CD4-positive, alpha-beta T cell (primary cell): ENCODE measurements around the gene ZFP90. TPM values are rescaled to one million over a fixed set of nuclear protein-coding genes. Genes with fewer than 3 reads are reported as not detected.

Experiments
- ATAC-seq: fragments of 200-7000 bp; cut with Tn5 transposase; one replicate; pipeline ENCODE4 v1.10.0; 2022; ENCODE audit warnings: mild to moderate bottlenecking; ENCODE audit not compliant: poor library complexity
- CTCF ChIA-PET: fragments of 350-600 bp; sonication (Branson Sonifier 250); formaldehyde crosslinking; loops from one replicate; lab custom pipeline; 2021; ENCODE audit warnings: antibody characterized with exemption, inconsistent platforms; lab: Charles Lee
- POLR2A ChIA-PET: fragments of 350-600 bp; sonication (Branson Sonifier 250); formaldehyde crosslinking; loops from one replicate; lab custom pipeline; 2021; ENCODE audit warnings: antibody characterized with exemption, inconsistent platforms; lab: Charles Lee
- DNase-seq, 14 experiments: peaks; one replicate each; pipeline ENCODE4 v3.0.0-alpha.2; 2013 to 2020; ENCODE audit warnings: mixed read lengths in 2 of 14
- H3K27ac ChIP-seq, 2 donors: one replicate each; pipeline versions ENCODE4 v1.5.1 to v1.7.0; 2013; ENCODE audit warnings: low read length in 2 of 2, low read depth in 1 of 2, mild to moderate bottlenecking in 1 of 2
- H3K27me3 ChIP-seq, 2 experiments: 1 replicate in 1 of 2; 2 replicates in 1 of 2; pipeline versions ENCODE4 v1.6.1 to v1.7.0; 2013; ENCODE audit warnings: low read length in 2 of 2, control low read depth in 1 of 2, mild to moderate bottlenecking in 1 of 2, moderate library complexity in 1 of 2; ENCODE audit not compliant: insufficient read depth in 2 of 2, control insufficient read depth in 1 of 2
- H3K36me3 ChIP-seq: one replicate; pipeline ENCODE4 v1.6.1; 2013; ENCODE audit warnings: low read length, control low read depth; ENCODE audit not compliant: insufficient read depth
- H3K4me1 ChIP-seq: one replicate; pipeline ENCODE4 v1.6.1; 2013; ENCODE audit warnings: low read length, control low read depth; ENCODE audit not compliant: insufficient read depth
- H3K4me3 ChIP-seq: one replicate; pipeline ENCODE4 v1.5.1; 2013; ENCODE audit warnings: mild to moderate bottlenecking, low read length, moderate library complexity
- H3K9me3 ChIP-seq, 2 experiments: 1 replicate in 1 of 2; 2 replicates in 1 of 2; pipeline versions ENCODE4 v1.6.1 to v1.7.0; 2013; ENCODE audit warnings: low read length in 2 of 2, mild to moderate bottlenecking in 2 of 2, control low read depth in 1 of 2, moderate library complexity in 1 of 2; ENCODE audit not compliant: control insufficient read depth in 1 of 2, insufficient read depth in 1 of 2
- H3K27ac Mint-ChIP-seq: one replicate; pipeline ENCODE4 v1.8.0; 2020; ENCODE audit warnings: mixed read lengths
- H3K27me3 Mint-ChIP-seq: one replicate; pipeline ENCODE4 v1.8.0; 2021; ENCODE audit warnings: mixed read lengths
- H3K36me3 Mint-ChIP-seq: one replicate; pipeline ENCODE4 v1.8.0; 2021; ENCODE audit warnings: low read depth, mixed read lengths
- H3K4me1 Mint-ChIP-seq: one replicate; pipeline ENCODE4 v1.8.0; 2021; ENCODE audit warnings: low read depth, mixed read lengths
- H3K4me3 Mint-ChIP-seq: one replicate; pipeline ENCODE4 v1.8.0; 2020; ENCODE audit warnings: mild to moderate bottlenecking, mixed read lengths
- H3K9me3 Mint-ChIP-seq: one replicate; pipeline ENCODE4 v1.8.0; 2020; ENCODE audit warnings: mixed read lengths
- intact Hi-C, 2 experiments: fragments of 100-400 bp; cut with DNase I in 1 of 2; cut with micrococcal nuclease in 1 of 2; formaldehyde crosslinking; loops; one replicate each; pipeline versions ENCODE4 v1.15.1 to v1.9.0; 2023 to 2025; cut with DNase I, micrococcal nuclease
- total RNA-seq, 174 experiments: library from RNA in 2 of 174; stranded (reverse) in 2 of 174; gene quantifications; one replicate each; pipeline ENCODE4 v1.2.3 and lab custom pipeline; 2021 to 2026
- TF ChIP-seq, protein P1 (sequence below): fragments of 200-600 bp; IDR thresholded peaks from one replicate; pipeline ENCODE4 v1.8.0; 2022; ENCODE audit warnings: antibody characterized with exemption, mild to moderate bottlenecking

ZFP90 gene
- total RNA-seq, 2 experiments from 2014 or later: 23.3 to 24.3 TPM

DNA sequence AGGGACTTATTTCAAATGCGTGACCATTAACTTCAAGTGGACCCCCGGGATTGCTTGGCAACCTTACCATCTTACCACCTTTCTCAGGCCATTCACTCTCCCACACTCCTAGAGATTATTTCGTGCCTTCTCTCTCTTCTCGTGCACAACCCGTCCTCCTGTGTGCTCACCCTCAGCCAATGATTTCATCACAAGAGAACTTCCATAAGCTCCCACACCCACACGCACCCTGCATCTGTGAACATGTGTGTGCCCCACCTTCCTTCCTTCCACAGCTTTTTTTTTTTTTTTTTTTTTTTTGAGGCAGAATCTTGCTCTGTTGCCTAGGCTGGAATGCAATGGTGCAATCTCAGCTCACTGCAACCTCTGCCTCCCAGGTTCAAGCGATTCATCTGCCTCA lies 78.6 kb downstream of the ZFP90 start:
- Histone ChIP-seq H3K4me3 (no peak overlapping the region), H3K4me1 (no peaks in the 10 kb centered on the region), H3K27me3 (no peaks in the 10 kb centered on the region), H3K27ac (no peak overlapping the region), H3K9me3 (peaks cover 0 to 7% of the 10 kb centered on the region in 2 experiments), H3K36me3 (no peaks in the 10 kb centered on the region)
- ChIA-PET POLR2A (no interaction called here), CTCF (interaction anchor here (0.7 kb wide), 1 partner anchor 110 kb away, joined by 3 read pairs; no protein-coding TSS in a partner anchor)
- Mint-ChIP-seq H3K4me1 (no peaks in the 10 kb centered on the region), H3K9me3 (no peaks in the 10 kb centered on the region), H3K27ac (no peak overlapping the region), H3K27me3 (no peaks in the 10 kb centered on the region), H3K4me3 (no peak overlapping the region), H3K36me3 (no peaks in the 10 kb centered on the region)
- TF ChIP-seq, protein P1, sequence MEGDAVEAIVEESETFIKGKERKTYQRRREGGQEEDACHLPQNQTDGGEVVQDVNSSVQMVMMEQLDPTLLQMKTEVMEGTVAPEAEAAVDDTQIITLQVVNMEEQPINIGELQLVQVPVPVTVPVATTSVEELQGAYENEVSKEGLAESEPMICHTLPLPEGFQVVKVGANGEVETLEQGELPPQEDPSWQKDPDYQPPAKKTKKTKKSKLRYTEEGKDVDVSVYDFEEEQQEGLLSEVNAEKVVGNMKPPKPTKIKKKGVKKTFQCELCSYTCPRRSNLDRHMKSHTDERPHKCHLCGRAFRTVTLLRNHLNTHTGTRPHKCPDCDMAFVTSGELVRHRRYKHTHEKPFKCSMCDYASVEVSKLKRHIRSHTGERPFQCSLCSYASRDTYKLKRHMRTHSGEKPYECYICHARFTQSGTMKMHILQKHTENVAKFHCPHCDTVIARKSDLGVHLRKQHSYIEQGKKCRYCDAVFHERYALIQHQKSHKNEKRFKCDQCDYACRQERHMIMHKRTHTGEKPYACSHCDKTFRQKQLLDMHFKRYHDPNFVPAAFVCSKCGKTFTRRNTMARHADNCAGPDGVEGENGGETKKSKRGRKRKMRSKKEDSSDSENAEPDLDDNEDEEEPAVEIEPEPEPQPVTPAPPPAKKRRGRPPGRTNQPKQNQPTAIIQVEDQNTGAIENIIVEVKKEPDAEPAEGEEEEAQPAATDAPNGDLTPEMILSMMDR: no peak
- ATAC-seq: no peak
- intact Hi-C loops: no loop called here
- no peak for DNase-seq

Other genes with a start within 250 kb of the ZFP90 start
- gene SLC7A6OS, start 228.3 kb upstream of the ZFP90 start, total RNA-seq: 10 to 100 TPM; 29.0 to 32.1 TPM
- 10 to 100 TPM; 46.3 to 51.0 TPM for gene PRMT7, start 228.3 kb upstream of the ZFP90 start, total RNA-seq
- 1 to 10 TPM in 1 of 2 experiments, under 1 TPM in 1; 0.89 to 1.1 TPM for gene SMPD3, start 90.8 kb upstream of the ZFP90 start, total RNA-seq
- under 1 TPM; 0.22 to 0.74 TPM for gene CDH3, start 106.0 kb downstream of the ZFP90 start, total RNA-seq
- gene CDH1, start 198.0 kb downstream of the ZFP90 start, total RNA-seq: under 1 TPM; 0.31 to 0.49 TPM